Measurements from ENCODE around the gene CD300LD.

CD300LD gene

DNA sequence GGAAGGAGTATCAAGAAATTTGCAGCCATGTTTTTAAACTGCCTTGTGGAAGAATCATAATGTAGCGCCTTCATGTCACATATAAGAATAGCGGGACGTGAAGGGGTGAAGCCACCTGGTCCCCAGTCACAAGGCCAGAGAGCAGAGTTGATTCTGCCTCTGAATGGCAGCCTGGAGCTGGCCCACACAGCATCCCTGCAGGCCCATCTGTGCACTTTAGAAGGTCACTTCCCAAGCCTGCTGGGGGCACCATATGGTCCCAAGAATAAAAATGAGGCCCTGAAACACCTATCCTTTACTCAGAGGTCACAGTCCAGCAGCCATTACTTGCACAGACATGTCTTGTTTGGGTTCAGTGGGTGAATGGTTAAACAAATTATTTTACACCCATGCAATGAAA lies 16.4 kb upstream of the CD300LD start:
- Histone ChIP-seq H3K4me3 (ENCODE audit: insufficient read depth, low read depth, low read length, poor library complexity, severe bottlenecking) (no peak overlapping the region), H3K27me3 (replicated peaks; ENCODE audit: control insufficient read depth, insufficient read depth, low read length, poor library complexity, severe bottlenecking) (no peaks in the 10 kb centered on the region), H3K36me3 (ENCODE audit: control insufficient read depth, insufficient read depth, low read length) (no peaks in the 10 kb centered on the region), H3K4me1 (ENCODE audit: control insufficient read depth, insufficient read depth, low read length, poor library complexity, severe bottlenecking) (no peaks in the 10 kb centered on the region), H3K9me3 (ENCODE audit: control insufficient read depth, low read length) (no peaks in the 10 kb centered on the region), H3K27ac (ENCODE audit: insufficient read depth, low read length, poor library complexity, severe bottlenecking) (no peak overlapping the region)
- no peak for DNase-seq

DNA sequence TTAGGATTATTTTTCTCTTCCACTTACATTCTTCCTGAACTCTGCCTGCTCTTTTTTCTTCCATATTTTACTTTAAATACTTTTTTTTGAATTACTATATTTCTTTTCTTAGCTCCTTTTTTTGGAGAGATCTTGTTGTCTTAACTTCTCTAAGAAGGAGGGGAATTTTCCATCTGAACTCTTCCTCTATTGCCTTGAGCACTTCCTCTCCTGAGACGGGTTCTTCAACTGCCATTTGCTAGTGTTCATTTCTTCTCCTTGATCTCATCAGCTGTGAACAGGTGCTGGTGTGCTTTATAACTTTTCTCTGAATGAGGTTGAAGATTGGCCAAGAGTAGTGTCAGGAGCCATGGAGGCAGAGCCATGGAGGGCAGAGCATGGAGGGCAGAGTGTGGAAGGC lies 15.1 kb upstream of the CD300LD start:
- H3K9me3 ChIP-seq (ENCODE audit: control insufficient read depth, low read length) = no peaks in the 10 kb centered on the region
- no peaks in the 10 kb centered on the region for H3K36me3 ChIP-seq (ENCODE audit: control insufficient read depth, insufficient read depth, low read length)
- no peaks in the 10 kb centered on the region for H3K4me1 ChIP-seq (ENCODE audit: control insufficient read depth, insufficient read depth, low read length, poor library complexity, severe bottlenecking)
- DNase-seq = no peak
- H3K27ac ChIP-seq (ENCODE audit: insufficient read depth, low read length, poor library complexity, severe bottlenecking) = no peak overlapping the region
- H3K27me3 ChIP-seq (replicated peaks; ENCODE audit: control insufficient read depth, insufficient read depth, low read length, poor library complexity, severe bottlenecking) = no peaks in the 10 kb centered on the region
- no peak overlapping the region for H3K4me3 ChIP-seq (ENCODE audit: insufficient read depth, low read depth, low read length, poor library complexity, severe bottlenecking)

DNA sequence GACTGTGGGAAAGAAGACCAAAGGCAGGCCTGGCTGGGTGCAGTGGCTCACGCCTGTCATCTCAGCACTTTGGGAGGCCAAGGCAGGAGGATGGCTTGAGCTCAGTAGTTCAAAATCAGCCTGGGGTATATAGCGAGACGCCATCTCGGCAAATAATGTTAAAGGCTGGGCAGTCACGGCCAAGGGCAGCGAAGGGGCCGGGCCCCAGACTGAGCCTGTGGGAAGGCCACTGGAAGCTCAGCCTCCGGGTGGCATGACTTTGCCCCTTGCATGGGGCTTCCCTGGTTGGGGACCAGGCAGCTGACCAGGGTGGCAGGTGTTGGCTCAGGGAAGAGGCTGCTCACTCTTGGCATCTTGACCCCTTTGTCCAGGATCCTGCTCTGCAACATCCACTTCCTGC lies 14.0 kb upstream of the CD300LD start:
- no peaks in the 10 kb centered on the region for H3K4me1 ChIP-seq (ENCODE audit: control insufficient read depth, insufficient read depth, low read length, poor library complexity, severe bottlenecking)
- no peaks in the 10 kb centered on the region for H3K36me3 ChIP-seq (ENCODE audit: control insufficient read depth, insufficient read depth, low read length)
- H3K27me3 ChIP-seq (replicated peaks; ENCODE audit: control insufficient read depth, insufficient read depth, low read length, poor library complexity, severe bottlenecking) = no peaks in the 10 kb centered on the region
- no peak for DNase-seq
- no peak overlapping the region for H3K27ac ChIP-seq (ENCODE audit: insufficient read depth, low read length, poor library complexity, severe bottlenecking)
- H3K4me3 ChIP-seq (ENCODE audit: insufficient read depth, low read depth, low read length, poor library complexity, severe bottlenecking) = no peak overlapping the region
- no peaks in the 10 kb centered on the region for H3K9me3 ChIP-seq (ENCODE audit: control insufficient read depth, low read length)

DNA sequence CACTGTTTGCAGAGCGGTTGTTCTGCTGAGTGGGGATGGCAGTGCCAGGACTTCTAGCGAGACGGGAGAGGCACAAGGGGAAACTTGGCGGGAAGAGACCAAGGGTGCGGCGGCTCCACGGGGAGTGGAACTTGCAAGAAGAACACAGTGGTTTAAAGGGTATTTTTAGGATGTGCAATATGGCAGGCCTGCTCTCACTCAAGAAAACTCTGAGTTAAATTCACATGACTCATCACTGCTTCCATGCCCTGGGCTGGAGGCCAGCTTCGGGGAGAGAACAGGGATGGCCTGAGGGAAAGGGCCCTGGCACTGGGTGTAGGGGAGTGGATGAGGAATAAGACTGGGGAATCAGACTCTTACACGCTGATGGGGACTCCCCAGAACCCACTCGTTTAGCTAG lies 13.3 kb upstream of the CD300LD start:
- Histone ChIP-seq H3K27me3 (replicated peaks; ENCODE audit: control insufficient read depth, insufficient read depth, low read length, poor library complexity, severe bottlenecking) (no peaks in the 10 kb centered on the region), H3K27ac (ENCODE audit: insufficient read depth, low read length, poor library complexity, severe bottlenecking) (no peak overlapping the region), H3K36me3 (ENCODE audit: control insufficient read depth, insufficient read depth, low read length) (no peaks in the 10 kb centered on the region), H3K4me1 (ENCODE audit: control insufficient read depth, insufficient read depth, low read length, poor library complexity, severe bottlenecking) (no peaks in the 10 kb centered on the region), H3K9me3 (ENCODE audit: control insufficient read depth, low read length) (no peaks in the 10 kb centered on the region), H3K4me3 (ENCODE audit: insufficient read depth, low read depth, low read length, poor library complexity, severe bottlenecking) (no peak overlapping the region)
- DNase-seq = no peak

DNA sequence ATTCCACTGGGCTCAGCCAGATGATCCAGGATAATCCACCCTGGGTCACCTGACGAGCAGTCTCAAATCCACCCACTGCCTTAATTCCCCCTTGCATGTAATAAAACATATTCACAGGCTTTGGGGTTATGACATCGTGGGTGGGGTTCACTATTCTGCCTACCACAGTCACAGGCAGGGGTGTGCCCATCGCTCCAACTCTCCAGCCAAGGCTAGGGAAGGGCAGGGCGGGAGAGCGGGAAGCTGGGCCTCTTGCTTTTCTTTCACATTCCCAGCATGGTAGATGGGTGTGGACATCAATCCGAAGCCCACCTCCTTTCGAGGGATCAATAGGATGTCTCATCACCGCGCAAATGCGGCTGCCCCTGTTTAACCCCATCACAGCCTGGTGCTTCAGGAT lies 12.7 kb upstream of the CD300LD start:
- no peak for DNase-seq
- Histone ChIP-seq H3K9me3 (ENCODE audit: control insufficient read depth, low read length) (no peaks in the 10 kb centered on the region), H3K27me3 (replicated peaks; ENCODE audit: control insufficient read depth, insufficient read depth, low read length, poor library complexity, severe bottlenecking) (no peaks in the 10 kb centered on the region), H3K27ac (ENCODE audit: insufficient read depth, low read length, poor library complexity, severe bottlenecking) (no peak overlapping the region), H3K36me3 (ENCODE audit: control insufficient read depth, insufficient read depth, low read length) (no peaks in the 10 kb centered on the region), H3K4me3 (ENCODE audit: insufficient read depth, low read depth, low read length, poor library complexity, severe bottlenecking) (no peak overlapping the region), H3K4me1 (ENCODE audit: control insufficient read depth, insufficient read depth, low read length, poor library complexity, severe bottlenecking) (no peaks in the 10 kb centered on the region)

DNA sequence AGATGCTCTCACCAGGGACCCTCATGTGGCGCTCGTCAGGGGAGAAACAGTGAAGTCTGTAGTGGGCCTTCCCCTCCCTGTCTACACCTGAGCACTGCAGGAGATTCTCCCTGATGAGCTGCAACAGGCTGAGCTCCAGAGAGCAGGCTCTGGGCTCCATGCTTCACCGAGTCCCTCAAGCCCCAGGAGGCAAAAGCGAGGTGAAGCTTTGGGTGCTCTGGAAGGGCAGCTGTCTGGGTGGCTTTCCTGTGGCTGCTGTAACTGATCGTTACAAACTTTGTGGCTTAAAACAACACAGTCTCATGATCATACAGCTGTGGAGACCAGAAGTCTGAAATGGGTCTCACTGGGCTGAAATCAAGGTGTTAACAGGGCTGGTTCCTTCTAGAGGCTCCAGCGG lies 12.1 kb upstream of the CD300LD start:
- no peaks in the 10 kb centered on the region for H3K27me3 ChIP-seq (replicated peaks; ENCODE audit: control insufficient read depth, insufficient read depth, low read length, poor library complexity, severe bottlenecking)
- no peaks in the 10 kb centered on the region for H3K9me3 ChIP-seq (ENCODE audit: control insufficient read depth, low read length)
- H3K4me3 ChIP-seq (ENCODE audit: insufficient read depth, low read depth, low read length, poor library complexity, severe bottlenecking) = no peak overlapping the region
- DNase-seq = no peak
- H3K36me3 ChIP-seq (ENCODE audit: control insufficient read depth, insufficient read depth, low read length) = no peaks in the 10 kb centered on the region
- H3K27ac ChIP-seq (ENCODE audit: insufficient read depth, low read length, poor library complexity, severe bottlenecking) = no peak overlapping the region
- H3K4me1 ChIP-seq (ENCODE audit: control insufficient read depth, insufficient read depth, low read length, poor library complexity, severe bottlenecking) = no peaks in the 10 kb centered on the region

DNA sequence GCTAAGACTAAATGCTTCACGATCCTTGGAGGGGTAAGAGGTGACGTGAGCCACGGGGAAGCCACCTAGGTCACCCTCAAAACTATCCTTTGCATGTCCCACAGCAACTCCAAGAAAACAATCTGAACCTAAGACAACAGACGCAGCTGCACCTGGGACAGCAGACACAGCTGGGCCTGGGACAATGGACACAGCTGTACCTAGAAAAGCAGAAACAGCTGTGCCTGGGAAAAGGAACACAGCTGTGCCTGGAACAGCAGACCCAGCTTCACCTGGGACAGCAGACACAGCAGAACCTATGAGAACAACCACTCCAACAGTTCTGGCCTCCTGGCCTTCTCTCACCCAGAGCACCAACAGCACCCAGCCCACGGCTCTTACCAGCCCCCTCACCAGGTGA lies 11.7 kb upstream of the CD300LD start:
- Histone ChIP-seq H3K36me3 (ENCODE audit: control insufficient read depth, insufficient read depth, low read length) (no peaks in the 10 kb centered on the region), H3K27ac (ENCODE audit: insufficient read depth, low read length, poor library complexity, severe bottlenecking) (no peak overlapping the region), H3K27me3 (replicated peaks; ENCODE audit: control insufficient read depth, insufficient read depth, low read length, poor library complexity, severe bottlenecking) (no peaks in the 10 kb centered on the region), H3K4me1 (ENCODE audit: control insufficient read depth, insufficient read depth, low read length, poor library complexity, severe bottlenecking) (peaks cover 2% of the 10 kb centered on the region), H3K9me3 (ENCODE audit: control insufficient read depth, low read length) (no peaks in the 10 kb centered on the region), H3K4me3 (ENCODE audit: insufficient read depth, low read depth, low read length, poor library complexity, severe bottlenecking) (no peak overlapping the region)
- no peak for DNase-seq

DNA sequence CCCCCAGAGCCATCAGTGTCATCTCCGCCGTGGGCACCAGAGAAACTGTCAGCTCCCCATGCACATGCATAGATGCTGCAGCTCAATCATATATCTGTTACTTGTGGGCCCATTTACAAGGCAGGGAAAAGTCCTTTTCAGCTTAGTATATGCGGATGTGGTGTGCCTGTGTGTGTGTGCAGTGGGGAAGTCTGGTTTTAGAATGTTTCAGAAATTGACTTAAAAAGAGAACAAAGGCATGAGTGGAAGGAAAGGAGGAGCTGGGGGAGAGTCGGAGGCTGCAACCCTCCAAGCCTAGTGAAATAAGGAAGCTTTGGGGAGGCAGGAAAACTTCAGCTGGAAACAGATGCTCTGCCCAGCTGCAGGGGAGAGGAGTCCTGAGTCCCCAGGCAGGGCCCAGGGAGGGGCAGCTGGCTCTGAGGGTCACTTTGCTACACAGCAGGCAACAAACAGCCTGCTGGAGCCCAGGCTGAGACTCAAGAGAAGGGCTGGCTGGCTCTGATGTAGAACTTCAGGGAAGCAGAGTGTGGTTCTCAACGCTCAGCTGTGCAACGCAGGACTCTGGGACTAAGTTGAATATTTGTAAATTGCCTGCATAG lies 11.1 kb upstream of the CD300LD start:
- H3K27ac ChIP-seq (ENCODE audit: insufficient read depth, low read length, poor library complexity, severe bottlenecking) = no peak overlapping the region
- H3K27me3 ChIP-seq (replicated peaks; ENCODE audit: control insufficient read depth, insufficient read depth, low read length, poor library complexity, severe bottlenecking) = no peaks in the 10 kb centered on the region
- no peak for DNase-seq
- H3K36me3 ChIP-seq (ENCODE audit: control insufficient read depth, insufficient read depth, low read length) = no peaks in the 10 kb centered on the region
- no peak overlapping the region for H3K4me3 ChIP-seq (ENCODE audit: insufficient read depth, low read depth, low read length, poor library complexity, severe bottlenecking)
- no peaks in the 10 kb centered on the region for H3K9me3 ChIP-seq (ENCODE audit: control insufficient read depth, low read length)
- H3K4me1 ChIP-seq (ENCODE audit: control insufficient read depth, insufficient read depth, low read length, poor library complexity, severe bottlenecking) = peaks cover 2% of the 10 kb centered on the region

DNA sequence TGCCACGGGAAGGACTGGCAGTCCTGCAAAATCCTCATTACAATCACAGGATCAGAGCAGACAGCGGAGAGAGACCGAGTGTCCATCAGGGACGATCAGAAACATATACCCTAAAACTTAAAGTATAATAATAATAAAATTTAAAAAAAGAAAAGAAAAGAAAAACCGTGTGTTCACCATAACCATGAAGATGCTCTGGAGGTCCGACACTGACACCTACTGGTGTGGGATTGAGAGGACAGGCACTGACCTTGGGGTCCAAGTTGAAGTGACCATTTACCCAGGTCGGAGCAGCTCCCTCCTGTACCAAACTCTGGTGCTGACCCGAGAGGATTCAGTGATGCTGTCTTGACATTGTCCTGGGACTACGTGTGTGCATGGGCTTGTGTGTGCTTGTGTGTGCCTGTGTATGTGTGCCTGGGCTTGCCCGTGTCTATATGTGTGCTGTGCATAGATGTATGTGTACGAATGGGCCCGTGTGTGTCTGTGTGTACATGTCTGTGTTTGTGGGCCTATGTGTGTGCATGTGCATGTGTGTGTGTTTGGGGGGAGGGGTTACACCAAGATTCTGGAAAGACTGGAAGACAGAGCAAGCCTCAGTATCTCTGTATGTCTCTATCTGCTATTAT lies 10.0 kb upstream of the CD300LD start:
- H3K36me3 ChIP-seq (ENCODE audit: control insufficient read depth, insufficient read depth, low read length) = no peaks in the 10 kb centered on the region
- peak in 1 of 3 donors; percentile 7 for DNase-seq
- peaks cover 2% of the 10 kb centered on the region for H3K4me1 ChIP-seq (ENCODE audit: control insufficient read depth, insufficient read depth, low read length, poor library complexity, severe bottlenecking)
- no peak overlapping the region for H3K4me3 ChIP-seq (ENCODE audit: insufficient read depth, low read depth, low read length, poor library complexity, severe bottlenecking)
- H3K9me3 ChIP-seq (ENCODE audit: control insufficient read depth, low read length) = no peaks in the 10 kb centered on the region
- no peaks in the 10 kb centered on the region for H3K27me3 ChIP-seq (replicated peaks; ENCODE audit: control insufficient read depth, insufficient read depth, low read length, poor library complexity, severe bottlenecking)
- H3K27ac ChIP-seq (ENCODE audit: insufficient read depth, low read length, poor library complexity, severe bottlenecking) = no peak overlapping the region

DNA sequence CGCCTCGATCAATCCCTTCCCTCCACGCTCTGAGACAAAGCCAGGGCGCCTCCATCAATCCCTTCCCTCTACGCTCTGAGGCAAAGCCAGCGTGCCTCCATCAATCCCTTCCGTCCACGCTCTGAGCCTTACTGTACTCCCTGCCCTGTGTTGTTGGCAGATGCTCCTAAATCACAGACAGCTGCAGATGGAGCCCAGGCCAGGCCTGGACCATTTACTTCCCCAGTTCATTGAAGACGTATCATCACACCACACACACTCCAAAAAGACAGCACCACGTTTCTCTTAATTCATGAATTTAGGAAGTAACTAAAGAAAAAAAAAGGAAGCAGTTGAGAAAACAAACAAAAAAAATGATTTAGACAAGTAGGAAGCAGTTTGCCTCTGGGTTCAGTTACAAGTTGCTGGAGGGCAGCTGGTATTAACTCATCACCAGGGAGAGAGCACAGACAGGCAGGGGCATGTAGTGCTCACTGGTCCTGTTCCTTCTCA lies 7.4 kb upstream of the CD300LD start:
- DNase-seq = no peak
- Histone ChIP-seq H3K4me3 (ENCODE audit: insufficient read depth, low read depth, low read length, poor library complexity, severe bottlenecking) (no peak overlapping the region), H3K36me3 (ENCODE audit: control insufficient read depth, insufficient read depth, low read length) (no peaks in the 10 kb centered on the region), H3K4me1 (ENCODE audit: control insufficient read depth, insufficient read depth, low read length, poor library complexity, severe bottlenecking) (peaks cover 2% of the 10 kb centered on the region), H3K27me3 (replicated peaks; ENCODE audit: control insufficient read depth, insufficient read depth, low read length, poor library complexity, severe bottlenecking) (no peaks in the 10 kb centered on the region), H3K9me3 (ENCODE audit: control insufficient read depth, low read length) (no peaks in the 10 kb centered on the region), H3K27ac (ENCODE audit: insufficient read depth, low read length, poor library complexity, severe bottlenecking) (no peak overlapping the region)

Measured in effector memory CD4-positive, alpha-beta T cell (primary cell).